ENCODE results near the gene TRIM16. TPM values are rescaled to one million over a fixed set of nuclear protein-coding genes. Genes with fewer than 3 reads are reported as not detected.
"Not testable (repeated sequence)": the region's sequence is repeated elsewhere in the genome, so short reads cannot be mapped to it uniquely, and the experiment has no call there.

Gene TRIM16
- total and polyA plus RNA-seq, 2 of the 13 experiments (the other 11 are each of a cell fraction or from before 2014, with no cell fraction given): 12.3 to 23.4 TPM

GRCh38 chr17:15699937-15700336 lies 15.8 kb upstream of the TRIM16 start:
- POLR2A ChIA-PET: interaction anchor here (1.2 kb wide), 1 partner anchor 299 kb away, joined by 7 read pairs; the partner anchor contains the start of genes TTC19 and ZSWIM7
- in situ Hi-C loops (cut with HindIII; ENCODE audit: extremely low pct_ligation_motif_present, low pct_unique_long_range_greater_than_20kb); intact Hi-C loops (cut with micrococcal nuclease; ENCODE audit: unreplicated experiment); H3K27ac ChIP-seq (ENCODE audit: extremely low read length, insufficient read depth, low read length); H3K36me3 ChIP-seq (replicated peaks in 1 of 2; ENCODE audit: control insufficient read depth in 1 of 2, insufficient read depth in 2 of 2, low read length in 2 of 2); CTCF ChIA-PET (ENCODE audit: low intra/inter-chr PET ratio, low total read pairs); H3K27me3 ChIP-seq (ENCODE audit: control insufficient read depth in 1 of 2, insufficient read depth in 2 of 2, low read length in 2 of 2); H2AFZ ChIP-seq (ENCODE audit: low read length); H4K20me1 ChIP-seq (ENCODE audit: insufficient read depth, low read length); H3K4me1 ChIP-seq (ENCODE audit: insufficient read depth, low read length); FAIRE-seq; DNase-seq (ENCODE audit: low spot score); H3K9me3 ChIP-seq (ENCODE audit: low read length); H3K79me2 ChIP-seq (ENCODE audit: insufficient read depth, low read length): not testable (repeated sequence)
- peak overlapping the region; percentile 59; the same call in 1 of the 2 replicates for H3K9ac ChIP-seq (ENCODE audit: insufficient read depth, low read depth, low read length)
- BruUV-seq (replicated peaks): TSS peak; percentile 90
- peak overlapping the region in 2 of 3 experiments; percentile 67 to 73; a peak in 5 of 6 replicates for H3K4me3 ChIP-seq (replicated peaks in 1 of 3; ENCODE audit: insufficient read depth in 1 of 3, low read depth in 2 of 3, low read length in 3 of 3)
- ATAC-seq: peak; percentile 59
- H3K4me2 ChIP-seq (ENCODE audit: low read depth, low read length): peak overlapping the region; percentile 36
- WGBS (ENCODE audit: low lambda C conversion rate): no CpG with 5 or more reads among the region's 21 CpGs

DNA sequence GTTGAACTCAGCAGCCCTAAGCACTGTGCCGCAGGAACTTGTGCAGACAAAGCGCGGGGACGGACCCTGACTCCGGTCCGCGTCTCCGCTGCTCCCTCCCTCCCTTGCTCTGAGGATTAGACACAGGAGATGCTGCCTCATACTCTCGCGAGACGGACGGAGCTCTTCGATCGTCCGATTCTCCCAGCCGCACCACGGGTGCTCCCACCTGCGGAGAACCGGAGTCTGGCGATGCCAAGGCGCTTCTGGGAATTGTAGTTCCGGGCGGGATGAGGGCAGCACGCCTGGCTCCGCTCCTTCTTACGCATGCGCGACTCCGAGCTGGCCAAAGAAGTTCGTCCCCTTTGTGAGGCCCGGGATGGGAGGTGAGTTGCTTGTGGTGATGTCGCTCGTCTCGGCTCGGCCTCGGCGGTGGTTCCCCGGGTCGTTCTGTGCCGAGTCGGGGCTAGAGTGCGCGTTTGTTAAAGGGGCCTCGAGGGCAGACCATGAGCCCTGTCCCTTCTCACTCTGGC lies 15.4 kb upstream of the TRIM16 start, which contains the start of gene ZNF286A:
ZNF286A (plus strand) TSS at position 340 of the 512 bp plus-strand sequence. CDS start 578 bp downstream, outside the sequence.
- H3K9me3 ChIP-seq (ENCODE audit: low read length); intact Hi-C loops (cut with micrococcal nuclease; ENCODE audit: unreplicated experiment); H4K20me1 ChIP-seq (ENCODE audit: insufficient read depth, low read length); H3K27me3 ChIP-seq (ENCODE audit: control insufficient read depth in 1 of 2, insufficient read depth in 2 of 2, low read length in 2 of 2); BruUV-seq (replicated peaks); H3K4me1 ChIP-seq (ENCODE audit: insufficient read depth, low read length); in situ Hi-C loops (cut with HindIII; ENCODE audit: extremely low pct_ligation_motif_present, low pct_unique_long_range_greater_than_20kb); H3K27ac ChIP-seq (ENCODE audit: extremely low read length, insufficient read depth, low read length); H3K36me3 ChIP-seq (replicated peaks in 1 of 2; ENCODE audit: control insufficient read depth in 1 of 2, insufficient read depth in 2 of 2, low read length in 2 of 2); H3K79me2 ChIP-seq (ENCODE audit: insufficient read depth, low read length); CTCF ChIA-PET (ENCODE audit: low intra/inter-chr PET ratio, low total read pairs); TF ChIP-seq SOX6 (IDR thresholded peaks at IDR 0.05): not testable (repeated sequence)
- ATAC-seq (peak; percentile 98), FAIRE-seq (peak; percentile 98), DNase-seq (ENCODE audit: low spot score) (peak; percentile 99)
- Histone ChIP-seq H3K4me3 (replicated peaks in 1 of 3; ENCODE audit: insufficient read depth in 1 of 3, low read depth in 2 of 3, low read length in 3 of 3) (peak within 1 kb of the TSS; percentile 55 to 73 (median 67)), H3K9ac (ENCODE audit: insufficient read depth, low read depth, low read length) (peak within 1 kb of the TSS; percentile 59), H3K4me2 (ENCODE audit: low read depth, low read length) (peak within 1 kb of the TSS; percentile 69), H2AFZ (ENCODE audit: low read length) (peak within 1 kb of the TSS; percentile 63)
- POLR2A ChIA-PET: interaction anchor here (1.2 kb wide), 1 partner anchor 300 kb away, joined by 7 read pairs; the partner anchor contains the start of genes TTC19 and ZSWIM7
- 3% methylated on average over 36 of the region's 44 CpGs for WGBS (ENCODE audit: low lambda C conversion rate)
- TF ChIP-seq HMGXB4 (CRISPR knock-in tag; IDR thresholded peaks at IDR 0.05; ENCODE audit: borderline replicate concordance in 1 of 2, low read depth in 1 of 2) (peak in 1 of 2 experiments; percentile 59; a peak in 1 of 4 replicates), SALL1 (CRISPR knock-in tag; IDR thresholded peaks at IDR 0.05) (peak; percentile 29; the same call in 1 of the 2 replicates), HOXA3 (CRISPR knock-in tag; IDR thresholded peaks at IDR 0.05) (peak; percentile 80; the same call in 1 of the 2 replicates), SOX6 (CRISPR knock-in tag; IDR thresholded peaks at IDR 0.05) (peak; percentile 27; the same call in 1 of the 2 replicates), POLR2G (IDR thresholded peaks at IDR 0.05; ENCODE audit: low read depth, low read length) (peak; percentile 56), ZNF263 (CRISPR knock-in tag; IDR thresholded peaks at IDR 0.05) (peak; percentile 97), MIXL1 (CRISPR knock-in tag; IDR thresholded peaks at IDR 0.05) (0 out of 2 replicates have a peak, but pooled peaks have one; percentile 14), FOXA3 (CRISPR knock-in tag; IDR thresholded peaks at IDR 0.05) (peak; percentile 26; the same call in 1 of the 2 replicates), SMAD3 (CRISPR knock-in tag; IDR thresholded peaks at IDR 0.05) (peak; percentile 60; the same call in 1 of the 2 replicates), THAP11 (CRISPR knock-in tag; IDR thresholded peaks at IDR 0.05) (peak; percentile 97)
- TF ChIP-seq, protein P1, sequence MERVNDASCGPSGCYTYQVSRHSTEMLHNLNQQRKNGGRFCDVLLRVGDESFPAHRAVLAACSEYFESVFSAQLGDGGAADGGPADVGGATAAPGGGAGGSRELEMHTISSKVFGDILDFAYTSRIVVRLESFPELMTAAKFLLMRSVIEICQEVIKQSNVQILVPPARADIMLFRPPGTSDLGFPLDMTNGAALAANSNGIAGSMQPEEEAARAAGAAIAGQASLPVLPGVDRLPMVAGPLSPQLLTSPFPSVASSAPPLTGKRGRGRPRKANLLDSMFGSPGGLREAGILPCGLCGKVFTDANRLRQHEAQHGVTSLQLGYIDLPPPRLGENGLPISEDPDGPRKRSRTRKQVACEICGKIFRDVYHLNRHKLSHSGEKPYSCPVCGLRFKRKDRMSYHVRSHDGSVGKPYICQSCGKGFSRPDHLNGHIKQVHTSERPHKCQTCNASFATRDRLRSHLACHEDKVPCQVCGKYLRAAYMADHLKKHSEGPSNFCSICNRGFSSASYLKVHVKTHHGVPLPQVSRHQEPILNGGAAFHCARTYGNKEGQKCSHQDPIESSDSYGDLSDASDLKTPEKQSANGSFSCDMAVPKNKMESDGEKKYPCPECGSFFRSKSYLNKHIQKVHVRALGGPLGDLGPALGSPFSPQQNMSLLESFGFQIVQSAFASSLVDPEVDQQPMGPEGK (CRISPR knock-in tag; IDR thresholded peaks at IDR 0.05): 0 out of 2 replicates have a peak, but pooled peaks have one; percentile 28
- TF ChIP-seq, protein P2, sequence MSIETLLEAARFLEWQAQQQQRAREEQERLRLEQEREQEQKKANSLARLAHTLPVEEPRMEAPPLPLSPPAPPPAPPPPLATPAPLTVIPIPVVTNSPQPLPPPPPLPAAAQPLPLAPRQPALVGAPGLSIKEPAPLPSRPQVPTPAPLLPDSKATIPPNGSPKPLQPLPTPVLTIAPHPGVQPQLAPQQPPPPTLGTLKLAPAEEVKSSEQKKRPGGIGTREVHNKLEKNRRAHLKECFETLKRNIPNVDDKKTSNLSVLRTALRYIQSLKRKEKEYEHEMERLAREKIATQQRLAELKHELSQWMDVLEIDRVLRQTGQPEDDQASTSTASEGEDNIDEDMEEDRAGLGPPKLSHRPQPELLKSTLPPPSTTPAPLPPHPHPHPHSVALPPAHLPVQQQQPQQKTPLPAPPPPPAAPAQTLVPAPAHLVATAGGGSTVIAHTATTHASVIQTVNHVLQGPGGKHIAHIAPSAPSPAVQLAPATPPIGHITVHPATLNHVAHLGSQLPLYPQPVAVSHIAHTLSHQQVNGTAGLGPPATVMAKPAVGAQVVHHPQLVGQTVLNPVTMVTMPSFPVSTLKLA (IDR thresholded peaks at IDR 0.05): peak; percentile 51; the same call in 1 of the 2 replicates
